GM18907 (cell line): ENCODE results near the gene CCDC33.

ENCODE experiments used
- ATAC-seq: cut with Tn5 transposase; IDR thresholded peaks from one replicate; pipeline ENCODE4 v1.9.1; 2021; ENCODE audit warnings: mild to moderate bottlenecking, moderate library complexity; ENCODE audit not compliant: unreplicated experiment

The CCDC33 gene

GRCh38 chr15:74307827-74308811 is 72.0 kb downstream of the CCDC33 start:
- no peak for ATAC-seq

GRCh38 chr15:74311734-74312444 is 75.8 kb downstream of the CCDC33 start:
- no peak for ATAC-seq

- ATAC-seq = no peak
Measured at GRCh38 chr15:74312445-74313007, 76.4 kb downstream of the CCDC33 start.

- ATAC-seq = no peak
Measured at GRCh38 chr15:74313889-74314288, 77.8 kb downstream of the CCDC33 start.

- ATAC-seq = no peak
Measured at GRCh38 chr15:74314795-74315438, 78.8 kb downstream of the CCDC33 start.

GRCh38 chr15:74315626-74316025 is 79.5 kb downstream of the CCDC33 start:
- ATAC-seq = peak; percentile 46

GRCh38 chr15:74316141-74316540 is 80.0 kb downstream of the CCDC33 start:
- no peak for ATAC-seq

GRCh38 chr15:74317820-74318375 is 81.8 kb downstream of the CCDC33 start:
- no peak for ATAC-seq

- no peak for ATAC-seq
Measured at GRCh38 chr15:74318376-74319137, 82.4 kb downstream of the CCDC33 start.

- no peak for ATAC-seq
Measured at GRCh38 chr15:74319138-74319460, 83.0 kb downstream of the CCDC33 start.

- no peak for ATAC-seq
Measured at GRCh38 chr15:74319596-74320351, 83.6 kb downstream of the CCDC33 start.

GRCh38 chr15:74320352-74321247 is 84.5 kb downstream of the CCDC33 start:
- no peak for ATAC-seq

GRCh38 chr15:74322558-74323180 is 86.5 kb downstream of the CCDC33 start:
- ATAC-seq = no peak

GRCh38 chr15:74324714-74325113 is 88.6 kb downstream of the CCDC33 start:
- ATAC-seq = no peak

- no peak for ATAC-seq
Measured at GRCh38 chr15:74326746-74327145, 90.6 kb downstream of the CCDC33 start.

- ATAC-seq = no peak
Measured at GRCh38 chr15:74327756-74328155, 91.6 kb downstream of the CCDC33 start.

GRCh38 chr15:74328331-74329056 is 92.4 kb downstream of the CCDC33 start:
- no peak for ATAC-seq
